Dedifferentiated amniotic fluid mesenchymal stem cell (primary cell): ENCODE data around the gene CCDC77.

Source experiments
- DNase-seq: peaks from one replicate; pipeline ENCODE4 v3.0.0-alpha.2; 2016; ENCODE audit errors: extremely low spot score

The CCDC77 gene

DNA sequence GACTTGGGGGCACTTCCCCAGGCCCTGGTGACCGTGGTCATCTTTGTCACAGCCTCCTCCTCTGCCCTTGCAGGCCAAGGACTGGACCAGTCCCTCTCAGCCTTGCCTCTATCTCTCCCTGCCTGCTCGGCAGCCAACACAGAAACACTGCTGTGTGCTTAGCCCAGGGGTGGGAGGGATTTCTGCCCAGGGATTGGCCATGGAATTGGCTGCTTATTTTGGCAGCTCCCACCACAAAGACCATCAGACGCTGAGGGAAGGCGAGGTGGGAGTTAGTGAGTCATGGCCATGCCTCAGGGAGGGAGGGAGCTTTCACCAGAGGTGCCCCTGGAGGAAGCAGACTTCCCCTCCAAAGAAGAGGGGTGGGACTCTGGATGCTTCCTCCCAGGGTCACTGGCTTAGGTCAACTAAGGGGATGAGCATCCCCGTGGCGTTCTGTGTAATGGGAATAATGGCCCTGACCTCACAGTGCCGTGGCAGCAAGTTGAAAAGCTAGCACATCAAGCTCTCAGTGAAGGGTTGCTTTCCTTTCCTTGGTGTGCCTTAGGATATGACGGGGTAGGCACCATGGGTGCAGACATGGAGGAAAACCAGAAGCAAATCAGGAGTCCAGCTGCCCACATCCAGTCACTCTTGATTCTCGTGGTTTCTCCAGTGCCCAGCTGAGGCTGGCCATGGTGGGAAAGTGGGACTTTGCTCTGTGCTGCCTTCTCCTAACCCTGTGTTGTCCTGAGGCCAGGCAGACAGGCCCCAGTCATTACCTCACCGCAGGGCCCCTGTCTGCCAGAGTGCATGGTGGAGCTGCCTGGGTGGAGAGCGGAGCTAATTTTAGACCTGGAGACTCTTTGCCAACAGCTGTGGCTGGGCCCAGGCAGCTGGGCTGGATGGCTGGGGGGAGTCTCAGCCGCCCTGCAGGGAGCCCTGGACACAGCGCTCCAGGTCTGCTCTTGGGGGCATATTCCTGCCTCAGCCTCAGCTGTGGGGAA, 79.7 kb downstream of the CCDC77 start:
- DNase-seq, result no peak

DNA sequence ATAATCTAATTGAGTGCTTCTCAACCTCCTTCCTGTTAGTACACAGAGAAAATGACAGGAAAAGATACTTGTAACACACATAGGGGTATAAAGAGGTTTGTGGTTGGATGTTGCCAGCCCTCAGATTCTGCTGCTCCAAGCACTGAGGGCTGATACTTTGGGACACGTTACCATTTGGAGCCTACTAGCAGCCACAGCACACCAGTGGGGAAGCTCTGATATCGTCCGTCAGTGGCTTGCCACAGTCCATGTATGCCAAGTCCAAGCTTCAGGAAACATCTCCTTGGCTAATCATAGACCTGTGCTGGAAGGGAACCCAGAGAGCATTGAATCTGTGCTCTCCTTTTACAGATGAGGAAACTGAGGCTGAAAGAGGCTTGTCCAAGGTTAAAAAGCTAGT, 80.6 kb downstream of the CCDC77 start:
- no peak for DNase-seq

DNA sequence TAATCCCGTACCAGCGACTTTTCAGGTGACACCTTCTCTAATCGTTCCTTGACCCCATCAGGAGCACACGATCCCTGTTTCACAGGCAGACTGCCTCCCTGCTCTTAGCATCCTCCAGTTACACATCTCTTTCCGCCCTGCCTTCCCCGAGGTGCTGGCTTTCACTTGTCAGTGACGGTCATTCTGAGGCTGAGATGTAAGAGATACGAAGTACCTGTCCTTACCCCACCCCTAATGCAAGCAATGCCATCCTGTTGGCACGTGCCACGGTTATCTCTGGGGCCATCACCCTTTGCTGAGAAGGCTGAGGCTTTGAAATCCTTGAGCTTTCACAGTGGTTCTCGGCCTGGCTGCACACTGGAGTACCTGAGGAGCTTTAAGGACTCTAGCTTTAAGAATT, 82.7 kb downstream of the CCDC77 start:
- no peak for DNase-seq

DNA sequence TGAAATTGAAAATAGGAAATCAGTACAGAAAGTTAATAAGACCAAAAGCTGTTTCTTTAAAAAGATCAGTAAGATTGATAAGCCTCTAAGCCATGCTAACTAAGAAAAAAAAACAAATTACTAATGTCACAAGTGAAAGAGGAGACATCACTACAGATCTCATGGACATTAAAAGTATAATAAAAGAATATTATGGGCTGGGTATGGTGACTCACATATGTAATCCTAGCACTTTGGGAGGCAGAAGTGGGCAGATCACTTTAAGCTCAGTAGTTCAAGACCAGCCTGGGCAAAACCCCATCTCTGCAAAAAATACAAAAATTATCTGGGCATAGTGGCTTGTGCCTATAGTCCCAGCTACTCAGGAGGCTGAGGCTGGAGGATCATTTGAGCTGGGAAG, 88.8 kb downstream of the CCDC77 start:
- no peak for DNase-seq
